CD14-positive monocyte (primary cell): ENCODE results near the gene RNASEH2C. TPM values are rescaled to one million over a fixed set of nuclear protein-coding genes. Genes with fewer than 3 reads are reported as not detected.

Source experiments
- DNase-seq, 3 donors: peaks; one replicate each; pipeline ENCODE4 v3.0.0-alpha.2; 2011 to 2022
- H2AFZ ChIP-seq: 2 replicates; pipeline ENCODE4 v1.6.0; 2012; ENCODE audit warnings: mild to moderate bottlenecking, low read depth, low read length, inconsistent platforms; ENCODE audit not compliant: insufficient read depth, poor library complexity, severe bottlenecking
- H3K27ac ChIP-seq, 2 donors: 1 replicate in 1 of 2; 2 replicates in 1 of 2; pipeline ENCODE4 v1.5.1; 2012 to 2013; ENCODE audit warnings: low read length in 2 of 2, control low read depth in 1 of 2, inconsistent platforms in 1 of 2, low read depth in 1 of 2, mild to moderate bottlenecking in 1 of 2
- H3K27me3 ChIP-seq, 2 donors: one replicate each; pipeline versions ENCODE4 v1.6.0 to v1.6.1; 2011 to 2013; ENCODE audit warnings: low read length in 2 of 2; ENCODE audit not compliant: control insufficient read depth in 2 of 2, insufficient read depth in 2 of 2
- H3K36me3 ChIP-seq, 2 donors: replicated peaks in 1 of 2; 1 replicate in 1 of 2; 2 replicates in 1 of 2; pipeline versions ENCODE4 v1.5.1 to v1.6.1; 2012 to 2013; ENCODE audit warnings: low read length in 2 of 2, control low read depth in 1 of 2, inconsistent platforms in 1 of 2, mild to moderate bottlenecking in 1 of 2; ENCODE audit not compliant: insufficient read depth in 2 of 2, control insufficient read depth in 1 of 2
- H3K4me1 ChIP-seq, 2 donors: 1 replicate in 1 of 2; 2 replicates in 1 of 2; pipeline versions ENCODE4 v1.5.1 to v1.6.1; 2012 to 2013; ENCODE audit warnings: low read length in 2 of 2, control low read depth in 1 of 2, inconsistent platforms in 1 of 2, mild to moderate bottlenecking in 1 of 2, moderate library complexity in 1 of 2; ENCODE audit not compliant: insufficient read depth in 2 of 2, control insufficient read depth in 1 of 2
- H3K4me2 ChIP-seq: replicated peaks from 2 replicates; pipeline ENCODE3; 2012; ENCODE audit warnings: low read length, moderate library complexity, mild to moderate bottlenecking; ENCODE audit not compliant: poor library complexity, severe bottlenecking; ENCODE audit errors: extremely low read depth
- H3K4me3 ChIP-seq, 3 experiments: fragments of 200-600 bp in 1 of 3; sonication (generic) in 1 of 3; replicated peaks in 1 of 3; 1 replicate in 2 of 3; 2 replicates in 1 of 3; pipeline ENCODE4 v1.5.1; 2011 to 2013; ENCODE audit warnings: low read length in 3 of 3, mild to moderate bottlenecking in 3 of 3, control low read depth in 2 of 3, low read depth in 2 of 3, inconsistent platforms in 1 of 3, moderate library complexity in 1 of 3
- H3K79me2 ChIP-seq: 2 replicates; pipeline ENCODE4 v1.6.0; 2012; ENCODE audit warnings: mild to moderate bottlenecking, control low read depth, inconsistent platforms, low read length, moderate library complexity; ENCODE audit not compliant: insufficient read depth
- H3K9ac ChIP-seq: 2 replicates; pipeline ENCODE4 v1.6.0; 2017; ENCODE audit warnings: low read length, mild to moderate bottlenecking; ENCODE audit not compliant: insufficient read depth, poor library complexity, severe bottlenecking
- H3K9me3 ChIP-seq, 2 donors: replicated peaks in 1 of 2; 1 replicate in 1 of 2; 2 replicates in 1 of 2; pipeline versions ENCODE4 v1.5.1 to v1.6.1; 2012 to 2013; ENCODE audit warnings: low read length in 2 of 2, control low read depth in 1 of 2; ENCODE audit not compliant: control insufficient read depth in 1 of 2, insufficient read depth in 1 of 2
- H4K20me1 ChIP-seq: 2 replicates; pipeline ENCODE4 v1.6.0; 2012; ENCODE audit warnings: mild to moderate bottlenecking, low read length, control low read depth, moderate library complexity; ENCODE audit not compliant: insufficient read depth
- H3K27ac Mint-ChIP-seq, 7 donors: one replicate each; pipeline ENCODE4 v1.8.0; 2020; ENCODE audit warnings: mild to moderate bottlenecking in 7 of 7, mixed read lengths in 7 of 7, moderate library complexity in 6 of 7, inconsistent platforms in 2 of 7
- H3K27me3 Mint-ChIP-seq, 3 donors: one replicate each; pipeline ENCODE4 v1.8.0; 2021 to 2022; ENCODE audit warnings: low read depth in 3 of 3, mild to moderate bottlenecking in 3 of 3, mixed read lengths in 3 of 3, moderate library complexity in 3 of 3, inconsistent platforms in 1 of 3
- H3K36me3 Mint-ChIP-seq, 2 donors: one replicate each; pipeline ENCODE4 v1.8.0; 2020; ENCODE audit warnings: mixed read lengths in 2 of 2, inconsistent platforms in 1 of 2, mild to moderate bottlenecking in 1 of 2
- H3K4me1 Mint-ChIP-seq: one replicate; pipeline ENCODE4 v1.8.0; 2020; ENCODE audit warnings: mild to moderate bottlenecking, mixed read lengths
- H3K4me3 Mint-ChIP-seq, 2 donors: one replicate each; pipeline ENCODE4 v1.8.0; 2020; ENCODE audit warnings: mild to moderate bottlenecking in 2 of 2, mixed read lengths in 2 of 2, moderate library complexity in 1 of 2
- H3K9me3 Mint-ChIP-seq, 7 donors: one replicate each; pipeline ENCODE4 v1.8.0; 2020 to 2022; ENCODE audit warnings: mixed read lengths in 7 of 7, mild to moderate bottlenecking in 6 of 7, moderate library complexity in 6 of 7, inconsistent platforms in 2 of 7
- CTCF ChIP-seq: fragments of 200-600 bp; IDR thresholded peaks from one replicate; pipeline ENCODE4 v1.8.0; 2022; ENCODE audit warnings: antibody characterized with exemption, mild to moderate bottlenecking
- WGBS: methylation state at CpG from one replicate; pipeline ENCODE4 v1.1.5; 2013; ENCODE audit warnings: missing lambda C conversion rate; ENCODE audit not compliant: insufficient coverage; 5-methylcytosine and 5-hydroxymethylcytosine counted together
- intact Hi-C, 2 donors: fragments of 100-400 bp; cut with micrococcal nuclease; formaldehyde crosslinking; loops; one replicate each; pipeline versions ENCODE4 v1.15.0 to v1.15.1; 2023
- polyA plus RNA-seq, 3 donors: library from polyadenylated mRNA; depleted of rRNA in 1 of 3; unstranded in 2 of 3; stranded (reverse) in 1 of 3; fragments of 300-500 nt in 2 of 3; fragments of >200 nt in 1 of 3; fragmentation: Illumina TruSeq in 2 of 3; gene quantifications; 1 replicate in 2 of 3; 2 replicates in 1 of 3; pipeline ENCODE4 v1.2.3, GENCODE V29; 2012 to 2021

Gene RNASEH2C
- polyA plus RNA-seq, 3 donors = 33.3 to 131 (median 95.2) TPM

GRCh38 chr11:65730461-65730860 is 9.9 kb upstream of the RNASEH2C start:
- no peak overlapping the region for H3K9ac ChIP-seq
- no peaks in the 10 kb centered on the region for H3K27me3 ChIP-seq
- no peaks in the 10 kb centered on the region for H3K4me1 ChIP-seq
- Mint-ChIP-seq H3K4me1 (peaks cover 3% of the 10 kb centered on the region), H3K9me3 (peaks cover 0 to 12% (median 4%) of the 10 kb centered on the region in 7 donors), H3K27ac (no peak overlapping the region), H3K4me3 (no peak overlapping the region), H3K27me3 (peaks cover 0 to 7% (median 6%) of the 10 kb centered on the region in 3 donors), H3K36me3 (peaks cover 0 to 2% of the 10 kb centered on the region in 2 donors)
- no peaks in the 10 kb centered on the region for H3K79me2 ChIP-seq
- H3K4me2 ChIP-seq = no peak overlapping the region
- DNase-seq = no peak
- no peak for TF ChIP-seq CTCF
- H3K4me3 ChIP-seq = no peak overlapping the region
- no peaks in the 10 kb centered on the region for H3K9me3 ChIP-seq
- H4K20me1 ChIP-seq = no peaks in the 10 kb centered on the region
- no peak overlapping the region for H2AFZ ChIP-seq
- no CpG with 5 or more reads among the region's 5 CpGs for WGBS
- H3K27ac ChIP-seq = no peak overlapping the region
- intact Hi-C loops = no loop called here
- no peaks in the 10 kb centered on the region for H3K36me3 ChIP-seq

- intact Hi-C loops = no loop called here
- Mint-ChIP-seq H3K9me3 (peaks cover 0 to 10% (median 4%) of the 10 kb centered on the region in 7 donors), H3K27ac (peak overlapping the region in 1 of 7 donors; percentile 30), H3K36me3 (peaks cover 0 to 2% of the 10 kb centered on the region in 2 donors), H3K4me3 (no peak overlapping the region), H3K4me1 (peaks cover 3% of the 10 kb centered on the region), H3K27me3 (peaks cover 0 to 9% (median under 1%) of the 10 kb centered on the region in 3 donors)
- 88% methylated on average over 12 of the region's 15 CpGs for WGBS
- DNase-seq = no peak
- Histone ChIP-seq H3K27me3 (no peaks in the 10 kb centered on the region), H3K79me2 (no peaks in the 10 kb centered on the region), H3K27ac (no peak overlapping the region), H3K9ac (no peak overlapping the region), H3K4me3 (no peak overlapping the region), H3K4me1 (no peaks in the 10 kb centered on the region), H3K4me2 (no peak overlapping the region), H2AFZ (no peak overlapping the region), H3K9me3 (no peaks in the 10 kb centered on the region), H4K20me1 (no peaks in the 10 kb centered on the region), H3K36me3 (no peaks in the 10 kb centered on the region)
- TF ChIP-seq CTCF = no peak
Observed at GRCh38 chr11:65727865-65728264, 7.3 kb upstream of the RNASEH2C start.
